Measurements from ENCODE around the gene DDX1. TPM values are rescaled to one million over a fixed set of nuclear protein-coding genes. Genes with fewer than 3 reads are reported as not detected.
"Not testable (repeated sequence)": the region's sequence is repeated elsewhere in the genome, so short reads cannot be mapped to it uniquely, and the experiment has no call there.

DDX1 gene
- total RNA-seq, 2 experiments from 2014 or later = 42.7 to 91.8 TPM

GRCh38 chr2:15610430-15610952 lies 18.8 kb downstream of the DDX1 start:
- POLR2A ChIA-PET = interaction anchor here (0.7 to 1.6 kb wide), 2 partner anchors 16 to 32 kb away, joined by 3 to 9 read pairs; no protein-coding TSS in a partner anchor
- Histone ChIP-seq H3K4me2 (ENCODE audit: low read length) (no peak overlapping the region), H2AFZ (ENCODE audit: low read length) (no peak overlapping the region), H3K4me3 (ENCODE audit: low read depth, low read length, poor library complexity, severe bottlenecking) (no peak overlapping the region), H3K27ac (ENCODE audit: low read depth, low read length, poor library complexity, severe bottlenecking) (no peak overlapping the region), H3K79me2 (ENCODE audit: insufficient read depth, low read depth, low read length) (no peaks in the 10 kb centered on the region), H3K36me3 (ENCODE audit: insufficient read depth, low read length) (peaks cover 77% of the 10 kb centered on the region), H4K20me1 (ENCODE audit: insufficient read depth, low read length) (no peaks in the 10 kb centered on the region), H3K9me3 (ENCODE audit: low read length) (no peaks in the 10 kb centered on the region), H3K9me2 (ENCODE audit: insufficient read depth, low read length) (no peaks in the 10 kb centered on the region), H3K4me1 (ENCODE audit: insufficient read depth, low read length, poor library complexity, severe bottlenecking) (no peaks in the 10 kb centered on the region)
- no TSS peak for BruUV-seq (replicated peaks)
- no peak for DNase-seq (ENCODE audit: low spot score)
- CTCF ChIA-PET (ENCODE audit: unreplicated experiment) = no interaction called here
- TF ChIP-seq CTCF (conservative IDR thresholded peaks at IDR 0.05; ENCODE audit: low read length) (no peak), EZH2phosphoT487 (IDR thresholded peaks at IDR 0.05; ENCODE audit: borderline replicate concordance, low read depth, low read length) (no peak)
- intact Hi-C loops (cut with micrococcal nuclease; ENCODE audit: unreplicated experiment) = no loop called here

GRCh38 chr2:15612101-15612500 lies 20.4 kb downstream of the DDX1 start:
- CTCF ChIA-PET (ENCODE audit: unreplicated experiment); POLR2A ChIA-PET; H3K4me2 ChIP-seq (ENCODE audit: low read length); H3K4me3 ChIP-seq (ENCODE audit: low read depth, low read length, poor library complexity, severe bottlenecking); H3K27ac ChIP-seq (ENCODE audit: low read depth, low read length, poor library complexity, severe bottlenecking); H3K9me3 ChIP-seq (ENCODE audit: low read length); H3K79me2 ChIP-seq (ENCODE audit: insufficient read depth, low read depth, low read length); H3K4me1 ChIP-seq (ENCODE audit: insufficient read depth, low read length, poor library complexity, severe bottlenecking); DNase-seq (ENCODE audit: low spot score); BruUV-seq (replicated peaks); H3K9me2 ChIP-seq (ENCODE audit: insufficient read depth, low read length); H2AFZ ChIP-seq (ENCODE audit: low read length); intact Hi-C loops (cut with micrococcal nuclease; ENCODE audit: unreplicated experiment); H4K20me1 ChIP-seq (ENCODE audit: insufficient read depth, low read length): not testable (repeated sequence)
- peaks cover 73% of the 10 kb centered on the region for H3K36me3 ChIP-seq (ENCODE audit: insufficient read depth, low read length)

- Histone ChIP-seq H3K9me2 (ENCODE audit: insufficient read depth, low read length) (no peaks in the 10 kb centered on the region), H3K4me3 (ENCODE audit: low read depth, low read length, poor library complexity, severe bottlenecking) (no peak overlapping the region), H3K27ac (ENCODE audit: low read depth, low read length, poor library complexity, severe bottlenecking) (no peak overlapping the region), H4K20me1 (ENCODE audit: insufficient read depth, low read length) (no peaks in the 10 kb centered on the region), H3K9me3 (ENCODE audit: low read length) (no peaks in the 10 kb centered on the region), H3K4me1 (ENCODE audit: insufficient read depth, low read length, poor library complexity, severe bottlenecking) (no peaks in the 10 kb centered on the region), H3K4me2 (ENCODE audit: low read length) (no peak overlapping the region), H3K36me3 (ENCODE audit: insufficient read depth, low read length) (peaks cover 72% of the 10 kb centered on the region), H2AFZ (ENCODE audit: low read length) (no peak overlapping the region), H3K79me2 (ENCODE audit: insufficient read depth, low read depth, low read length) (no peaks in the 10 kb centered on the region)
- ChIA-PET CTCF (ENCODE audit: unreplicated experiment) (no interaction called here), POLR2A (interaction anchor here (0.7 to 2.1 kb wide), 2 partner anchors 15 to 1392 kb away, joined by 3 to 4 read pairs; no protein-coding TSS in a partner anchor)
- DNase-seq (ENCODE audit: low spot score) = no peak
- TF ChIP-seq CTCF (conservative IDR thresholded peaks at IDR 0.05; ENCODE audit: low read length) = no peak
- no peak for TF ChIP-seq EZH2phosphoT487 (IDR thresholded peaks at IDR 0.05; ENCODE audit: borderline replicate concordance, low read depth, low read length)
- intact Hi-C loops (cut with micrococcal nuclease; ENCODE audit: unreplicated experiment) = no loop called here
- no TSS peak for BruUV-seq (replicated peaks)
Measured at GRCh38 chr2:15613736-15614429, 22.2 kb downstream of the DDX1 start.
